Activated CD4-positive, alpha-beta T cell treated with anti-CD3 and anti-CD28 coated beads, Interleukin-2, amount 50 U/mL, for 48 hours (primary cell): ENCODE data around the gene BCAM.

ENCODE experiments used
- DNase-seq, 2 experiments: peaks; one replicate each; pipeline ENCODE4 v3.0.0-alpha.2; 2020

Gene BCAM

GRCh38 chr19:44792281-44792680 lies 16.6 kb upstream of the BCAM start:
- DNase-seq: no peak

DNA sequence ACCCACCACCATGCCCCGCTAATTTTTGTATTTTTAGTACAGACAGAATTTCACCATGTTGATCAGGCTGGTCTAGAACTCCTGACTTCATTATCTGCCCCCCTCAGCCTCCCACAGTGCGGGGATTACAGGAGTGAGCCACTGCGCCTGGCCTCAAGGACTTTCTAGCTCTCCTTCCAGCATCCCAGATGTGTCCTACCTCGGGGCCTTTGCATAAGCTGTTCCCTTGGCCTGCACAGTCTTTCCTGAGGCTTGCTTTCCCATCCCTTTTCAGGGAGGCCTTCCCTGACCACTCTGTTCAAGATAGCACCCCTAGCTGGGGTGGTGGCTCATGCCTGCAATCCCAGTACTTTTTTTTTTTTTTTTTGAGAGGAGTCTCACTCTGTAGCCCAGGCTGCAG lies 14.3 kb upstream of the BCAM start:
- DNase-seq: no peak

GRCh38 chr19:44795398-44795987 lies 13.4 kb upstream of the BCAM start:
- no peak for DNase-seq

GRCh38 chr19:44796701-44797115 lies 12.2 kb upstream of the BCAM start:
- DNase-seq: peak in 1 of 2 experiments; percentile 16

DNA sequence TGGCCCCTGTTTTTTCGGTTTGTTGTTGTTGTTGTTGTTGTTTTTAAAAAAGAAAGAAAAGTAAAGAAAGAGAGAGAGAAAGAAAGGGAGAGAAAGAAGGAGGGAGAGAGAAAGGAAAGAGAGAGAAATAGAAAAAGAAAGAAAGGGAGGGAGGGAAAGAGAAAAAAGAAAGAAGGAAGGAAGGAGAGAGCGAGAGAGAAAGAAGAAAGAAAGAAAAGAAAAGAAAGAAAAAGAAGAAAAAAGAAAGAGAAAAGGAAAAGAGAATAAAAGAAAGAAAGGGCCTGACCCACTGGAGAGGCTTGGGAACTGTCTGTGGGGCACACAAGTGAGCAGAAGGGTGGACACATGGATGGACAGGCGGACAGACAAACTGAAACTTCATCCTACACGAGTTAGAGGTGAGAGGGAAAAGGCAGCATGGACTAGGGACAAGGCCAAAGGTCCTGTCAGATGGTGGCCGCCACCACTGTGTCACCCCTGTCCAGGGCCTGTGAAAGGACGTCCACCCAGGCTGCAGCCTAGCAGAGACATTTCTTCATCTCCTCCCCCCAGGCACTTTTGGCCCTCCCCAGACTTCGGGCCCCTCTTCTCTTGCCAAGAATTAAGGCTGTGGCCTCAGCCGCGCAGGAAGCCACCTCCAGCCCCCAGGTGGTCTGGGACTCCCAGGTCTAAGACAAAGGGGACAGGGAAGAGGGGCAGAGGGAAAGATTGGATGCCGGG lies 9.1 kb upstream of the BCAM start:
- no peak for DNase-seq

DNA sequence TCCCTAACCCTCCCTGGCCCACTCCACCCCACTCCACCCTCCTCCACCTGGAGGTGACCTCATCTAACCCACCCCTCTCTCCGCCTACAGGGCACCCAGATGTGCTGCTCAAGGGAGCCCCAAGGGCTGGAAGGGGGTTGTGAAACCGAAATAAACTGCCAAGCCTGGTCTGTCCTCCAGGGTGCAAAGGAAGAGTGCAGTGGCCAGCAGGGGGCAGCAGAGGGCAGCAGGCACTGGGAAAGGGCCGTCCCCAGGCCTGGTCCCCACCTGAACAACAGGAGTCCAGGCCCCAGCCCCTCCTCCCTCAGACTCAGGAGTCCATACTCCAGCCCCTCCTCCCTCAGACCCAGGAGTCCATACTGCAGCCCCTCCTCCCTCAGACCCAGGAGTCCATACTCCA lies 8.4 kb upstream of the BCAM start:
- peak; percentile 89 to 90 for DNase-seq

DNA sequence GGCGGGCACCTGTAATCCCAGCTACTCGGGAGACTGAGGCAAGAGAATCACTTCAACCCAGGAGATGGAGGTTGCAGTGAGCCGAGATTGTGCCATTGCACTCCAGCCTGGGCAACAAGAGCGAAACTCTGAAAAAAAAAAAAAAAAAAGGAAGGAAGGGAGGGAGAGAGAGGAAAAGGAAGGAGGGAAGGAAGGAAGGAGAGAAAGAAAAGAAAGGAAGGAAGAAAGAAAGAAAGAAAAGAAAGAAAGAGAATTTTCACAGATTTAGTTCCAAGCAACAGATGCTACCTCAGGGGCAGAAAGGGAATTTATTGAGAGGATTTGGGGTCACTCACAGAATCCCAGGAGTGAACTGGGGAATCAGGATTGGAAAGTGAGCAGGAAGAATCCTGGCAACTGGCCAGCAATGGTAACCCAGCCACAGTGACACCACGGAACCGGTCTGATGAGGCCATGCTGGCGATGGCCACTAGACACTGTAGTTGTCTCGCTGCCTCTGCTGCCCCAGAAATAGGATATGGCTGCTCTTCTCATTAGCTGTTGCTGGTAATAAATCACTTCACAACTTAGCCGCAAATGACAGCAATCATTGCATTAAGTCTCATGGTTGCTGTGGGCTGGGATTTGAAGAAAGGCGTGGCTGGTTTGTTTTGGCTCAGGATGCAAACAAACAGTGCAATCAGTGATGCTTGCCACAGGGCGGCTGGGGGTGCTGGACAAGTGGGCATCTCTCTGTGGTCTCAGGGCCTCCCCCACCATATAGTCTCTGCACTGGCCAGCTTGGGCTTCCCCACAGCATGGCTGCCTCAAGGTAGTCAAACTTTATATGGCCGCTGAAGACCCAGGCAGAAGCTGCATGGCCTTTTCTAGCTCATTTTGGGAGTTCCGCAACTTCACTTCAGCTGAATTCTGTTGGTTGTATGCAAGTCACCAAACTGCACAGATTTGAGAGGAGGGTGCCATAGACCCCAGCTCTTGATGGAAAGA lies 5.2 kb upstream of the BCAM start:
- DNase-seq: no peak

GRCh38 chr19:44806291-44806690 lies 2.6 kb upstream of the BCAM start:
- DNase-seq: no peak

DNA sequence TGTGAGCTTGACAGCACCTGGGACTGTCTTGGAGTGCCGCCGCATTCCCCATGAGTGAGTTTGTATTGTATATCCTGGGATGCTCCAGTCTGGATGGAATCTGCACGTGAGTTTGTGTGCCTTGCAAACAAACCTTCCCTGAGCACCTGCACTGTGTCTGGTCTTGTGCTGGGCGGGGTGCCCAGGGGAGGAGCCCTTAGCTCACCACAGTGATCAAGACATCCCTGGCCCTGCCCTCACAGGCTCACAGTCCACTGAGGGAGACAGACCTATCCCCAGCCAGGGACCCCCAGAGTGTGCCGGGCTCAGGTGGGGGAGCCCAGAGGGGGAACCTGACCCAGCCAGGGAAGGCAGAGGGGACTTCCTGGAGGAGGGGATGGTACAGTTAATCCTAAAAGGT lies 1.7 kb upstream of the BCAM start:
- DNase-seq: no peak

DNA sequence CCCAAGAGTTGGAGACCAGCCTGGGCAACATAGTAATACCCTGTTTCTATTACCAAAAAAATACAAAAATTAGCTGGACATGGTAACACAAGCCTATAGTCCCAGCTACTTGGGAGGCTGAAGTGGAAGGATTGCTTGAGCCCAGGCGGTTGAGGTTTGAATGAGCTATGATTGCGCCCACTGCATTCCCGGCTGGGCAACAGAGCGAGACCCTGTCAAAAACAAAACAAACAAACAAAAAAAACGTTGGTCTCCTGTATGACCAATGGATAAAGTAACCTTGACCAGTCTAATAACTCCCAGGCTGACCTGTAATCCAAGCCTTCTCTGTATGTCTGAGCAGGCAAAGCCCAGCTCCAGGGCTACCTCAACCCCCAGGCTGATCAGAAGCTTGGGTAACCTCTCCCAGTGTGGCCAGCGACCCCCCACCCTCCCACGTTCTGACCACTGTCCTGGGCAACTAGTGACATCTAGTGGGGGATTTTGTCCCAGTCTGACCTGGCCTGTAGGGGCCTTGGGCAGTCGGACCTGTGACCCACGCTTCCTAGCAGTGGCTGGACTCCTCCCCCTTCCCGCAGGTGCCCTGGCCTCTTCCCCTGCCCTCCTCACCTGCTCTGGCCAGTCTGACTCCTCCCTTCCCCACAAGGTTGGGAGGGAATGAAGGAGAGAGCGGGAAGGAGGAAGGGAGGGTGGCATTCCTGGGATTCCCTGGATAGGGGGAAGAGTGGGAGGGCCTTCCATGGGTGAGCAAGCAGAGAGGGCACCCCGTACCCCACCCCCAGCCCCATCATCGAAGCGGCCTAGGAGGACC lies 1.0 kb upstream of the BCAM start:
- DNase-seq: no peak

- DNase-seq: no peak
Measured at GRCh38 chr19:44809577-44810233, 802 bp downstream of the BCAM start.

GRCh38 chr19:44810234-44811121 lies 1.6 kb downstream of the BCAM start:
- DNase-seq: no peak

GRCh38 chr19:44811122-44811419 lies 2.2 kb downstream of the BCAM start:
- DNase-seq: no peak

GRCh38 chr19:44812142-44812718 lies 3.3 kb downstream of the BCAM start:
- no peak for DNase-seq

- DNase-seq: no peak
Measured at GRCh38 chr19:44813070-44813840, 4.4 kb downstream of the BCAM start.

- no peak for DNase-seq
Measured at GRCh38 chr19:44813841-44814470, 5.1 kb downstream of the BCAM start.

DNA sequence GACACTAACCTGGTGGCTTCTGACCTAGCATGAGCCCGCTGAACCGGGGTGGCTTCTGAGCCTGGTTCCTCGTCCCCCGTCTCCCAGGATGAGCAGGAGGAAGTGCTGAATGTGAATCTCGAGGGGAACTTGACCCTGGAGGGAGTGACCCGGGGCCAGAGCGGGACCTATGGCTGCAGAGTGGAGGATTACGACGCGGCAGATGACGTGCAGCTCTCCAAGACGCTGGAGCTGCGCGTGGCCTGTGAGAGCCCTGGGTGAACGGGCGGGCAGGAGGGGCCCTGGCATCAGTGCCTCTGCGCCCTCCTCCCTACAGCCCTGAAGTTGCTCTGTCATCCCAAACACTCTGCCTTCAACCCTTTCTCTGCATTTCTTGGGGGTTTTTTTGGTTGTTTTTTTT lies 5.6 kb downstream of the BCAM start:
- DNase-seq: no peak

GRCh38 chr19:44816301-44816700 lies 7.4 kb downstream of the BCAM start:
- DNase-seq: no peak

- DNase-seq: no peak
Measured at GRCh38 chr19:44817725-44818465, 9.0 kb downstream of the BCAM start.
